Measurements from ENCODE around the gene ARHGAP8. TPM values are rescaled to one million over a fixed set of nuclear protein-coding genes. Genes with fewer than 3 reads are reported as not detected.

Gene ARHGAP8
- total RNA-seq, 4 donors from 2014 or later, result 1.7 to 5.7 (median 3.0) TPM

- WGBS, 2 donors, result 87% methylated on average over 26 of the region's 26 CpGs
- Histone ChIP-seq H3K4me3 (no peak overlapping the region), H3K27me3 (no peaks in the 10 kb centered on the region), H3K36me3 (peaks cover 0 to 49% (median 0%) of the 10 kb centered on the region in 3 donors), H3K4me1 (no peaks in the 10 kb centered on the region), H3K9me3 (peaks cover 0 to 15% (median 0%) of the 10 kb centered on the region in 4 donors), H3K27ac (no peak overlapping the region)
- TF ChIP-seq POLR2A (IDR thresholded peaks at IDR 0.05), result no peak
- no peak for TF ChIP-seq CTCF (IDR thresholded peaks at IDR 0.05)
- TF ChIP-seq EP300 (IDR thresholded peaks at IDR 0.05), result no peak
- DNase-seq (ENCODE audit: low spot score in 2 of 2), result no peak
Measured at GRCh38 chr22:44882226-44882905, 130.0 kb downstream of the ARHGAP8 start.

- peaks cover 0 to 48% (median 0%) of the 10 kb centered on the region in 3 donors for H3K36me3 ChIP-seq
- no peak for DNase-seq (ENCODE audit: low spot score in 2 of 2)
- WGBS, 2 donors, result 81 to 88% methylated on average over 10 to 11 of the region's 12 CpGs
- no peaks in the 10 kb centered on the region for H3K27me3 ChIP-seq
- H3K4me1 ChIP-seq, result no peaks in the 10 kb centered on the region
- peaks cover 0 to 9% (median 0%) of the 10 kb centered on the region in 4 donors for H3K9me3 ChIP-seq
- no peak for TF ChIP-seq POLR2A (IDR thresholded peaks at IDR 0.05)
- TF ChIP-seq EP300 (IDR thresholded peaks at IDR 0.05), result no peak
- no peak for TF ChIP-seq CTCF (IDR thresholded peaks at IDR 0.05)
- no peak overlapping the region for H3K27ac ChIP-seq
- no peak overlapping the region for H3K4me3 ChIP-seq
Measured at GRCh38 chr22:44883011-44883421, 130.6 kb downstream of the ARHGAP8 start.

GRCh38 chr22:44884562-44884961 lies 132.2 kb downstream of the ARHGAP8 start:
- 98 to 100% methylated on average over 1 of the region's 1 CpG for WGBS, 2 donors
- Histone ChIP-seq H3K4me1 (no peaks in the 10 kb centered on the region), H3K27ac (no peak overlapping the region)

GRCh38 chr22:44884968-44885805 lies 132.8 kb downstream of the ARHGAP8 start:
- DNase-seq (ENCODE audit: low spot score in 2 of 2), result no peak
- TF ChIP-seq CTCF (IDR thresholded peaks at IDR 0.05) (no peak), EP300 (IDR thresholded peaks at IDR 0.05) (no peak), POLR2A (IDR thresholded peaks at IDR 0.05) (no peak)
- Histone ChIP-seq H3K4me1 (no peaks in the 10 kb centered on the region), H3K27me3 (no peaks in the 10 kb centered on the region), H3K27ac (no peak overlapping the region), H3K9me3 (no peaks in the 10 kb centered on the region), H3K4me3 (no peak overlapping the region), H3K36me3 (peaks cover 0 to 45% (median 0%) of the 10 kb centered on the region in 3 donors)
- 92 to 95% methylated on average over 16 to 18 of the region's 18 CpGs for WGBS, 2 donors

More at GRCh38 chr22:44884562-44884961, 132.2 kb downstream of the ARHGAP8 start:
- H3K27me3 ChIP-seq, result no peaks in the 10 kb centered on the region
- H3K36me3 ChIP-seq, result peaks cover 0 to 50% (median 0%) of the 10 kb centered on the region in 3 donors
- no peak for TF ChIP-seq CTCF (IDR thresholded peaks at IDR 0.05)
- TF ChIP-seq POLR2A (IDR thresholded peaks at IDR 0.05), result no peak
- TF ChIP-seq EP300 (IDR thresholded peaks at IDR 0.05), result no peak
- no peak for DNase-seq (ENCODE audit: low spot score in 2 of 2)
- H3K4me3 ChIP-seq, result no peak overlapping the region
- no peaks in the 10 kb centered on the region for H3K9me3 ChIP-seq

All from tibial nerve (tissue), 4 donors.